Pons (tissue), 1 donor: ENCODE results near the gene SYP.
A peak's percentile ranks its signal among the peaks of the same experiment; 100 is the strongest.
"Not testable (repeated sequence)": the region's sequence is repeated elsewhere in the genome, so short reads cannot be mapped to it uniquely, and the experiment has no call there.

Source experiments
- DNase-seq: peaks from one replicate; pipeline ENCODE4 v3.0.0-alpha.2; 2016; ENCODE audit warnings: low spot score

SYP gene

GRCh38 chrX:49166914-49167739 lies 32.9 kb downstream of the SYP start:
- peak; percentile 35 for DNase-seq

DNA sequence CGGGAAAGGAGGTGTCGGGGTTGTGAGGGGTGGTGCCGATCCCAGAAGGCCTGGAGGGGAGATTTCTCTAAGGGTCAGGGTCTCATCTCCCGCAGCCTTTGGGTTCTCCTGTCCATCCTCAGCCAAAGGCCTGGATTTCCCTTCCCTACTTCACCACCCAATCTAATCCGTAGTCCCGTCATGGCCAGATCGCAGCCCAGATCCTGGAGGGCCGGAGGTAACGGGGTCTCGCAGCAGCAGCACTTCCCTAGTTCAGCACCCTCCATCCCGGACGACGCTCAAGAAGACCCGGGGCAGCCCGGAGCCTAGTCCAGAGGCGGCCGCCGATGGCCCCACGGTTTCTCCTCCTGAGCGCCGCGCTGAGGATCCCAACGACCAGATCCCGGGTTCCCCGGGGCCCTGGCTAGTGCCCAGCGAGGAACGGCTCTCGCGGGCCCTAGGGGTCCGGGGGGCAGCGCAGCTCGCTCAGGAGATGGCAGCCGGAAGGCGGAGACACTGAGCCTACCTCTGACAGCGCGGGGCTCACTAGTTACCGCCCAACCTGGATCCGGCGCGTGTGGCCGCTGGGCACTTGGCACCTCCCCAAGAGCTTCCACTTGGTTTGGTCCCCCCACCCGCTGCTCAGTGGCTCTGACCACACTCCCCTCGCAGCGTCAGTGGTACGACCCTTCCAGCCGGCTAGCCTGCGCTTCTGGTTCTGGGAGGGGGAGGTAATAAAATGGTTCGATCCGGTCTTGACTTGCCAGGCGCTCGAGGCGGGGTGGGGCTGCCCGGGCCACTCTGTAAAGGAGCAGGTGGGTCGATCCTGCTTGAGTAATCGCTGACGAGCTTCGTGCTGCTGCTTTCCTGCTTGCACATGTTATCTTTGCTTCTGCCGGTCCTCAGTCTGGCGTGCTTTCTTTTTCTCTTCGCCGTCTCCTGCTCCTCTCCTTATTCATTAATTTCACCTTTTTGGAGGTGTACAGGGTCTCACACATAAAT lies 33.8 kb downstream of the SYP start:
- peak; percentile 49 for DNase-seq

DNA sequence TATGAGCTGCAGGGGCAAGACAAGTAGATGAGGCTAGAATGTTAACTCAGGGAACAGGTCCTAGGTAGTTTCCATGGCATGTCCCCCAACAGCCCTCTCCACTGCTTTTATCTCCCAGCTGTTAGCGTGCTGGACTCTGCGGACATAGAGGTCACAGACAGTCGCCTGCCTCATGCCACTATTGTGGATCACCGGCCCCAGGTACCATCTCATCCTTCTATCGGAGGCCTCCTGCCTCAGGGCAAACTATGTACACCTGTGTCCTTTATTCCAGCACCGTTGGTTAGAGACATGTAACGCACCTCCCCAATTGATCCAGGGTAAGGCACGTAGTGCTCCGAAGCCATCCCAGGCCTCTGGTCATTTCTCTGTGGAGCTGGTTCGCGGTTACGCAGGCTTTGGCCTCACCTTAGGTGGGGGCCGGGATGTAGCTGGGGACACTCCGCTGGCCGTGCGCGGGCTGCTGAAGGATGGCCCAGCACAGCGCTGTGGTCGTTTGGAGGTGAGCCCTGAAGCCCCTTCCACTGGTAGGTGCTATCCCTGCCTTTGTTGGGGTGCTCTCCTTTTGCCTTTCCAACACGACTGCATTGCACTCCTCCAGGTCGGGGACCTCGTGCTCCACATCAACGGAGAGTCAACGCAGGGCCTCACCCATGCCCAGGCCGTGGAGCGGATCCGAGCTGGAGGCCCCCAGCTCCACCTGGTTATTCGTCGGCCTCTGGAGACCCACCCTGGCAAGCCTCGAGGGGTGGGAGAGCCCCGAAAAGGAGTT lies 35.2 kb downstream of the SYP start:
- no peak for DNase-seq

GRCh38 chrX:49163555-49164419 lies 36.2 kb downstream of the SYP start:
- DNase-seq, result peak; percentile 88

DNA sequence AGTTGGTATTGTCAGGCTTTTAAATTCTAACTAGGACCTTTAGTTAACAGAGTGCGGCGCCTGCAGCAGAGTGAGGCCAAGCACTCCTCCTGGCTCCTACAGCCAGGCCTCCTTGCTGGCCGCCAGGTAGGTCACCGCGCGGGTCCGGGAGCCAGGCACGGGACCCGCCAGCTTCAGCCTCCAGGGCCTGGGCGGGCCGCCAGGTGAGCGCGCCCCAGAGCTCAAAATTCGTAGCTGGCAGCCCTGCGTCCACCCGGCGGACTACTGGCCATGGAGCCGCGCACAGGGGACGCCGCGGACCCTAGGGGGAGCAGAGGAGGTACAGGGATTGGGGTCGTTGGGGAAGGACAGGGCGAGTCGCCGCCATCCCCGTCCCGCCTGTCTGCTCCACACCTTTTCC lies 37.4 kb downstream of the SYP start, which contains the start of gene MAGIX:
MAGIX (plus strand) TSS at position 139 of the 400 bp plus-strand sequence; CDS start at position 271, 132 bp downstream.
- DNase-seq, result no peak

GRCh38 chrX:49161632-49162031 lies 38.4 kb downstream of the SYP start:
- no peak for DNase-seq

DNA sequence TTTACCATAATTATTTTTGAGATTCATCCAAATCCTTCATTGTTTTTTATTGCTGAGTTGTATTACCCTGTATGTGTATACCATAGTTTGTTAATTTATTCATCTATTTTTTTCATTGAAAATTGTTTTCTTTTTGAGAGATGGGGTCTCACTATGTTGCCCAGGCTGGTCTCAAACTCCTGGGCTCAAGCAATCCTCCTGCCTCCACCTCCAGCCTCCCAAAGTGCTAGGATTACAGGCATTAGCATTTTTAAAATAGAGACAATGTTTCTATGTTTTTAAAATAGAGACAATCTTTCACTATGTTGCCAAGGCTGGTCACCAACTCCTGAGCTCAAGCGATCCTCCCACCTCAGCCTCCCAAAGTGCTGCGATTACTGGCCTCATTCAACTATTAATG lies 39.1 kb downstream of the SYP start:
- no peak for DNase-seq

DNA sequence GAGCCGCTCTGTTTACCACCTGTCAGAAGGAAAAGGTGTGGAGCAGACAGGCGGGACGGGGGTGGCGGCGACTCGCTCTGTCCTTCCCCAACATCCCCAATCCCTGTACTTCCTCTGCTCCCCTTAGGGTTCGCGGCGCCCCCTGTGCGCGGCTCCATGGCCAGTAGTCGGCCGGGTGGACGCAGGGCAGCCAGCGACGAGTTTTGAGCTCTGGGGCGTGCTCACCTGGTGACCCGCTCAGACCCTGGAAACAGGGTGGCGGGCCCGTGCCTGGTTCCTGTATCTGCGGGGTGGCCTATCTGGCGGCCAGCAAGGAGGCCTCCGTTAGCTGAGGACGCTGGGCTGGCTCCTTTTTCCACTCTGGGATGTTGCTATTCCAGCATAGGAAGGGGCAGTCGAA lies 42.8 kb downstream of the SYP start:
- DNase-seq, result no peak

GRCh38 chrX:49155900-49156837 lies 43.8 kb downstream of the SYP start:
- DNase-seq, result peak; percentile 86

DNA sequence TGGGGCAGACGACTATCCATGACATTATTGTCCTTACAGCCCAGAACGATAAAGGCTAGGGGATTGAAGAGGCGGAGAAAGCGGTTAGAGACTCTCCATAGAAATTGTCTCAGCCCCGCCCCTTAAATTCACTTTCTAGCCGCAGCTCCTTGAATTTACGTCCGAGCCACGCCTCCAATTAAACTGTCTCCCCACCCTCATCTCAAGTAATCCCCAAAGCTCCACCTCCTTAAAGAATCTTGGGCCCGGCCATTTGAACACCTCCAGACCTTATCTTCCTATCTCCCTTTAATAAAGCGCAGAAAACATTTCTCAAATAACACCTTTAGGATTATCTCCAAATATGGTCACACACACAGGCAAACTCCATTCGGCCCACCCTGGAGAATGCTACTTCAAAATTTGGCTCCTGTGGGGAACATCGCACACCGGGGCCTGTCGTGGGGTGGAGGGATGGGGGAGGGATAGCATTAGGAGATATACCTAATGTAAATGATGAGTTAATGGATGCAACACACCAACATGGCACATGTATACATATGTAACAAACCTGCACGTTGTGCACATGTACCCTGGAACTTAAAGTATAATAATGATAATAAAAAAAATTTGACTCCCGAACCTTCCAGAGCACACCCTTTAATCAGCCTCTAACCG lies 44.6 kb downstream of the SYP start:
- DNase-seq, result peak; percentile 44

- no peak for DNase-seq
Observed at GRCh38 chrX:49153467-49153866, 46.5 kb downstream of the SYP start.

GRCh38 chrX:49149291-49149690 lies 50.7 kb downstream of the SYP start:
- DNase-seq, result not testable (repeated sequence)

GRCh38 chrX:49148390-49149100 lies 51.4 kb downstream of the SYP start:
- not testable (repeated sequence) for DNase-seq

DNA sequence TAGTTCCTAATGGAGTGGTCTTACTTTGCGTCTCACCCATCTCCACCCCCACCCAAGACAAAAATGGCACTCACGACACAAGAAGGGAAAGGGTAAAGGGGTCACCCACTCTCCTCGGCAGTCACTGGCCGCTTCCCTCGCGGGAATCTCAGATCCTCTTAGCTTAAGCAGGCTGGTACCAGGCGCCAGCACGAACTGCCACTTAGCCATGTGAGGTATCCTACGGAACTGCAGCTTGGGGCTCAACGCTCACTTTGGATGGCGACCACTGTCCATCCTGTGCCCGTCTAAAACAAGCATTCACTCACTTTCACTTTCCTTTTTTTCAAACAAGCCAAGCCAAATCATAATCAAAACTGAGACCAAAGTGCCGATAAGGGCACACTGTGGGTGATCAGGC lies 52.1 kb downstream of the SYP start:
- DNase-seq, result no peak

DNA sequence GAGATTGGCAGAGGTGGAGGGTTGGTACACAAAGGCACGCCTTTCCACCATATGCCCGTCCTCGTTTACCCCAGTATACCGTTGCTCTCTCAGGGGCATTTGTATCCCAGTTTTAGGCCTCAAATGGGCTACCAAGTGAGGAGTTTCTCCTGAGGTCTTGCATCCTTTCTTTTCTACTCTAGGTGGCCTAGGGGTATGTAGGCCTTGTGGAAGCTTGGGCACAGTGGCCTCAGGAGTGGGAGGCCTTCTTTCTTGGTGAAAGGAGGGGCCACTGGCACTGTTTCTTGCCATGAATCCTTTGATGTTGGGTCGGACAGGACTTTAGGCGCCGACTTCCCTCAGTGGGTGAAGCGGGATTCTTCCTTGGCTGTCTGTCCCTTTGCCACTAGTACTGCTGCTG lies 52.7 kb downstream of the SYP start:
- no peak for DNase-seq

DNA sequence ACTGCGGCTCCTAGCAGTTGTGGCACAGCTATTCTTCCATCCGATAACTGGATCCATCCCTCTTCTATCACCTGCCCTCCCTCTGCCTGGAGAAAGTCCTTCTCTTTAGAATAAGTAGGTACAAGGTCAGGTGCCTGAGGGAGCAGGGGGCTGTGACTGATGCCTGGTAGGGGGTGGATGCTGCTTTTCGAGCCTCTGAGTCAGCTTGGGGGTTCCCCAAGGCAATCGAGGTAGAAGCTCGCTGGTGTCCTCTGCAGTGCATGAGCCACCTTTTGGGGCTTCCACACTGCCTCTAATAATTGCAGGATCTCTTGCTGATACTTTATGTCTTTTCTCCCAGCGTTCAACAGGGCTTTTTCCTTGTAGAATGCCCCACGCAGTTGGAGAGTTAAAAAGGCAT lies 56.8 kb downstream of the SYP start:
- not testable (repeated sequence) for DNase-seq

GRCh38 chrX:49142264-49142663 lies 57.7 kb downstream of the SYP start:
- DNase-seq, result not testable (repeated sequence)

- DNase-seq, result no peak
Observed at GRCh38 chrX:49139713-49140112, 60.3 kb downstream of the SYP start.
